ENCODE results near the gene RND2. TPM values are rescaled to one million over a fixed set of nuclear protein-coding genes. Genes with fewer than 3 reads are reported as not detected.

The RND2 gene
- 0.33 and 1.0 TPM in 2 replicates for total RNA-seq

DNA sequence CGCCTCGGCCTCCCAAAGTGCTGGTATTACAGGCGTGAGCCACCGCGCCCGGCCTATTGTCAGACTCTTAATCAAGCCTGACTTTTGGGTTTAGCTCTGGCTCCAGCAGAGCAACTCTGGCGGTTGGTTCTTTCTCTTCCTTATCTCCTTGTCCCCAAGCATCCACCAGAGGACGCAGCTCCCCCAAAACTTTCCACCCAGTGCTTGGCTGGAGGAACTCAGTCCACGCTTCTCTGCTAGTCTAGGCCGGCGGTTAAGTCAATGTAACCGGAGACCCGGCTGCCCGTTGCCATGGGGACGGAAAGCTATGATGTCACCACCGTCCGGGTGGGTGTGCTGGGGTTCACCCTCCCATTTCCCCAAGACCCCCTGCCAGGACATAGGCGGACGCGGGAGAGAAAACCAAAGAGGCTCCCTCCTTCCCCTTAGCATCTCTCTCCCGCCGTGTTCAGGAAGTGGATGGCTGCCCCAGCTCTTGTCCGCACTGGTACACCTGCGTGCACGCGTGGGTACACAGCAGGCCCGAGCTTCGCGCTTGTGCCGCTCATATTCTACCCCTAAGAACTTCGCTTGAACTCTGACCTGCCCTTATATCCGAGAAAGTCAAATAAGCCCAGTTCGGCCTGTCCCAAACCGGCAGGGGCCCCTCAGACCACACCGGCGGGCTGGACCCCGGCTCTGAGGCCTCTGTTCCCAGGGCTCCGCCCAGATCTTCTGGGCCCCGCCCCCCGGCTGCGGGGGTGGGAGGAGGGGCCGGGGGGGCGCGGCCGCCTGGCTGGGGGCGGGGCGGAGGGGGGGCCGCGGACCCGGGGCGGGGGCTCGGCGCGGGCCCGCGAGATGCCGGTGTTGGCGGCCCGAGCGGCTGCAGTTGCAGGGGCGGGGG lies at the start of gene RND2:
TSS of gene RND2 (plus strand) at position 825 of the 883 bp plus-strand sequence. CDS start 117 bp downstream, outside the sequence.

DNA sequence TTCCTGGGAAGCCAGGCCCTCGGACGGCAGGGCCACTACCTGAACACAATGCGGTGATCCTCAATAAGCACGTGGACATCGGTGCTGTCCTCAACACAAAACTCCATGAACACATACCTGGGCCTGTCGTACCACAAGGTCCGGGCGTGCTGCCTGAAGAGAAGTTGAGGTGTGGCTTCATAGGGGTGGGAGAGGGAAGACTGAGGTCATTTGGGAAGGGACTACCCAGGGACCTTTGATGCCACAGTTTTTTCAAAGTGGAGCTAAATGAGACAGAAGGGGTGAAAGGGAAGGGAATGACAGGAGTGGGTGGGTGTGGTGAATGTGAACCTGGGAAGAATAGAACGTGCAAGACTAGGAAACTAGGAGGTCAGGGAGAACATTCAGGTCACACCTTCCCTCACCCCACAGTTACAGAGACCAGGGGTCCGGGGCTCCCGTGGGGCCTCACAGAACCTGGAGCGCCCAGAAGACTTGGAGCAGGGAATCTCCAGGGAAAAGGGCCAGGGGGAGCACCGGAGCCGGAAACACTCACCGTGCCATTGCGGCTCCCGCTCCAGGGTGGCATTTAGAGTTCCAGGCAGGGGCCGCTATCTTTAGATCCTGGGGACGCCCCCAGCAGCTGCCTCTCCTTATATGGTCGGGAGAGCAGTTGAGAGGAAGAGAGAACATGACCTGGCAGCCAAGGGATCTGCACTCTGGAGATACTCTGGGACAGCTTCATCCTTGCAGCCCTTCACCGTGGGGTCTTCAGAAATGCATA lies 45.3 kb upstream of the RND2 start, which contains the start of gene PTGES3L:
TSS of gene PTGES3L (minus strand) at position 570 of the 763 bp plus-strand sequence. CDS start at position 543, 27 bp downstream.

DNA sequence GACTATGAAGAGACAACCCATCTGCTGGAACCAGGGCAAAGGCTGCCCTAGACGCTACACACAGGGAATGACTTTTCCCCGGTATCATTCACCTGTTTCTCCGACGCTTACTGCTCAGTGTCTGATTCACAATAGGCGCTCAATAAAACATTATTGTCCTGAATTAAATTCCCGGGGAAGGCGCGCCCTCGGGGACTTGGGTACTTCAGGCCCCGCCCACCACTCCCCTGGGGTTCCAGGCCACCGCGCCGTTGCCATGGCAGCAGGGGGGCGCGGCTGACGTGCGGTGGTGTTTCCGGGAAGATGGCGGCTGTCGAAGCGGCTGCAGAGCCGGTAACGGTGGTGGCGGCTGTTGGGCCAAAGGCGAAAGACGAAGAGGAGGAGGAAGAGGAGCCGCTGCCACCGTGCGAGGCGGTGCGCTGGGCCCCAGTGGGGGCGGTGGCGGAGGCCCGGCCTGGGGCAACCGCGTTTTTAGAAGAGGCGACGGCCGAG lies 44.7 kb upstream of the RND2 start, which contains the start of gene RUNDC1:
TSS of gene RUNDC1 (plus strand) at position 292 of the 492 bp plus-strand sequence. CDS start at position 304, 12 bp downstream.

GRCh38 chr17:42997984-42998938 lies 26.8 kb upstream of the RND2 start, which contains the start of gene RPL27:
Gene RPL27 (plus strand): TSS chr17:42998419. CDS start chr17:42998751, 332 bp downstream.

GRCh38 chr17:43006639-43007551 lies 18.1 kb upstream of the RND2 start, which contains the start of gene IFI35:
Gene IFI35 (plus strand): TSS chr17:43006784. CDS start chr17:43006948, 164 bp downstream.

DNA sequence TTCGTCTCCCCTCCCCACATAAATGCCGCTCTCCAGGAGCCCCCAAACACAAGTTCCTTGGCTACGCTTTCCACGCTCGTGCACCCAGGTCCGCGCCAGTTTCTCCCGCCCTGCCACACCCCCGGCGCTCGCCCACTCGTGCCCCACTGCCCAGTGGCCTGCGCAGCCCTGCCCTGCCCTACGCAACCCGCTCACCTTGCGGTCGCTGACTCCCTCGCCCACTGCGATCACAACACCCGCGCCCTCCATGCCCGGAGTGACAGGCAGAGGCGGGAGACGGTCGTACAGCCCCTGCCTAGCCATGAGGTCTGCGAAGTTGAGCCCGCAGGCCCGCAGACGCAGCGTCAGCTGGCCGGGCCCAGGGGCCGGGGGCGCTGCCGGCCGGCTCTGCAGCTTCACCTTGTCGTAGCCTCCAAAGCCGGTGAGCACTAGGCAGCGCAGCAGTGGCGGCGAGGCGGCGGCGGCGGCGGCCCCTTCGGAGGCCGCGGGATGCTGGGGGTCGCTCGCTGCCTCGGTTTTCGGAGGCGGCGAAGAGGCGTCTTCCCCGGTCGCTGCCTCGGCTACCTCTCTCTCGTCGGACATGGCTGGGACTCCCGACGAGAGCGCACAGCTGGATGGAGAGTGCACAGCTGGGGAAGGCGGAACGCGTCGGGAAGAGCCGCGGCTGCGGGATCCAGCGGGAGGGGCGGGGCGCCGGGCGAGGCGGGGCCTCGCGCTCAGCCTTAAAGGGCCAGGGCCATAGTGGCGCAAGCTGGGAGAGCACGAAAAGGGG lies 3.1 kb upstream of the RND2 start, which contains the start of gene VAT1:
TSS of gene VAT1 (minus strand) at position 645 of the 772 bp plus-strand sequence. CDS start at position 582, 63 bp downstream.

Other genes starting within 250 kb of the RND2 start
- gene WNK4, start 244.6 kb upstream of the RND2 start, total RNA-seq = 4.8 and 6.7 TPM in 2 replicates
- gene COA3, start 226.5 kb upstream of the RND2 start, total RNA-seq = 73.0 and 80.6 TPM in 2 replicates
- gene CNTD1, start 226.4 kb upstream of the RND2 start, total RNA-seq = not detected in 2 replicates
- 103 and 170 TPM in 2 replicates for gene BECN1, start 200.9 kb upstream of the RND2 start, total RNA-seq
- 77.8 and 137 TPM in 2 replicates for gene PSME3, start 191.8 kb upstream of the RND2 start, total RNA-seq
- 0.65 and 0.89 TPM in 2 replicates for gene AOC2, start 180.7 kb upstream of the RND2 start, total RNA-seq
- gene AOC3, start 174.0 kb upstream of the RND2 start, total RNA-seq = 0.38 TPM in 1 of 2 replicates, not detected in the other
- not detected in 2 replicates for gene G6PC1, start 124.4 kb upstream of the RND2 start, total RNA-seq
- 22.8 and 30.0 TPM in 2 replicates for gene AARSD1, start 60.8 kb upstream of the RND2 start, total RNA-seq
- 1.3 and 2.9 TPM in 2 replicates for gene PTGES3L, start 45.2 kb upstream of the RND2 start, total RNA-seq
- 6.4 and 9.0 TPM in 2 replicates for gene RUNDC1, start 44.7 kb upstream of the RND2 start, total RNA-seq
- 1,263 and 1,290 TPM in 2 replicates for gene RPL27, start 26.8 kb upstream of the RND2 start, total RNA-seq
- 14.8 and 42.2 TPM in 2 replicates for gene IFI35, start 18.4 kb upstream of the RND2 start, total RNA-seq
- gene VAT1, start 2.8 kb upstream of the RND2 start, total RNA-seq = 162 and 328 TPM in 2 replicates
- 4.8 and 25.1 TPM in 2 replicates for gene BRCA1, start 100.1 kb downstream of the RND2 start, total RNA-seq
- gene NBR1, start 146.0 kb downstream of the RND2 start, total RNA-seq = 31.0 and 53.1 TPM in 2 replicates
- gene TMEM106A, start 186.6 kb downstream of the RND2 start, total RNA-seq = 3.7 and 6.3 TPM in 2 replicates
- gene CCDC200, start 203.4 kb downstream of the RND2 start, total RNA-seq = not detected in 2 replicates
- gene RNU2-1, start 208.7 kb downstream of the RND2 start, total RNA-seq = not detected in 2 replicates